Activated B cell treated with CpG ODN at 0.5 μM for 24 hours (primary cell): ENCODE results near the gene TNFRSF25. TPM values are rescaled to one million over a fixed set of nuclear protein-coding genes. Genes with fewer than 3 reads are reported as not detected.

Experiments used
- ATAC-seq: fragments of 200-7000 bp; cut with Tn5 transposase; one replicate; pipeline ENCODE4 v1.10.0; 2021; ENCODE audit warnings: low read depth, mild to moderate bottlenecking, moderate library complexity
- CTCF ChIA-PET: fragments of 350-600 bp; sonication (Branson Sonifier 250); formaldehyde crosslinking; loops from one replicate; lab custom pipeline; 2021; ENCODE audit warnings: antibody characterized with exemption; lab: Charles Lee
- POLR2A ChIA-PET: fragments of 350-600 bp; sonication (Branson Sonifier 250); formaldehyde crosslinking; loops from one replicate; lab custom pipeline; 2021; ENCODE audit warnings: antibody characterized with exemption; lab: Charles Lee
- DNase-seq: peaks from one replicate; pipeline ENCODE4 v3.0.0; 2022
- H3K27ac Mint-ChIP-seq: one replicate; pipeline ENCODE4 v1.8.0; 2020; ENCODE audit warnings: mixed read lengths
- H3K27me3 Mint-ChIP-seq: one replicate; pipeline ENCODE4 v1.8.0; 2021; ENCODE audit warnings: mixed read lengths
- H3K36me3 Mint-ChIP-seq: one replicate; pipeline ENCODE4 v1.8.0; 2021; ENCODE audit warnings: low read depth, mixed read lengths
- H3K4me1 Mint-ChIP-seq: one replicate; pipeline ENCODE4 v1.8.0; 2021; ENCODE audit warnings: mixed read lengths
- H3K4me3 Mint-ChIP-seq: one replicate; pipeline ENCODE4 v1.8.0; 2020; ENCODE audit warnings: mild to moderate bottlenecking, mixed read lengths
- H3K9me3 Mint-ChIP-seq: one replicate; pipeline ENCODE4 v1.8.0; 2020; ENCODE audit warnings: mixed read lengths
- CTCF ChIP-seq: fragments of 200-600 bp; IDR thresholded peaks from one replicate; pipeline ENCODE4 v1.8.0; 2022; ENCODE audit warnings: antibody characterized with exemption, mild to moderate bottlenecking
- intact Hi-C: fragments of 100-400 bp; cut with micrococcal nuclease; formaldehyde crosslinking; loops from one replicate; pipeline ENCODE4 v1.15.1; 2024
- total RNA-seq: library from RNA; stranded (reverse); gene quantifications from 2 replicates; pipeline ENCODE4 v1.2.3, GENCODE V29; 2022

TNFRSF25 gene
- total RNA-seq, 1 donor from 2014 or later = 2.8 TPM

- no peak for ATAC-seq
- Mint-ChIP-seq H3K27me3 (peaks cover 17% of the 10 kb centered on the region), H3K27ac (no peak overlapping the region), H3K4me3 (no peak overlapping the region), H3K4me1 (no peaks in the 10 kb centered on the region), H3K36me3 (no peaks in the 10 kb centered on the region), H3K9me3 (no peaks in the 10 kb centered on the region)
- intact Hi-C loops = no loop called here
- DNase-seq = no peak
- no peak for TF ChIP-seq CTCF
- ChIA-PET POLR2A (no interaction called here), CTCF (no interaction called here)
These were observed 2.9 kb upstream of the TNFRSF25 start for GRCh38 chr1:6468729-6469461.

- POLR2A ChIA-PET = no interaction called here
- H3K27me3 Mint-ChIP-seq = peaks cover 21% of the 10 kb centered on the region
- no peak overlapping the region for H3K4me3 Mint-ChIP-seq
- no peak for DNase-seq
- ATAC-seq = no peak
- CTCF ChIA-PET = no interaction called here
- TF ChIP-seq CTCF = no peak
- H3K36me3 Mint-ChIP-seq = no peaks in the 10 kb centered on the region
- intact Hi-C loops = no loop called here
- no peaks in the 10 kb centered on the region for H3K4me1 Mint-ChIP-seq
- H3K27ac Mint-ChIP-seq = no peak overlapping the region
- no peaks in the 10 kb centered on the region for H3K9me3 Mint-ChIP-seq
These were observed 2.0 kb upstream of the TNFRSF25 start for GRCh38 chr1:6467744-6468688.

GRCh38 chr1:6467224-6467623 lies 1.3 kb upstream of the TNFRSF25 start:
- Mint-ChIP-seq H3K27me3 (peaks cover 24% of the 10 kb centered on the region), H3K4me3 (no peak overlapping the region), H3K9me3 (no peaks in the 10 kb centered on the region), H3K4me1 (peaks cover 3% of the 10 kb centered on the region), H3K36me3 (no peaks in the 10 kb centered on the region), H3K27ac (no peak overlapping the region)
- POLR2A ChIA-PET = no interaction called here
- ATAC-seq = no peak
- CTCF ChIA-PET = no interaction called here
- intact Hi-C loops = no loop called here
- no peak for DNase-seq
- no peak for TF ChIP-seq CTCF

GRCh38 chr1:6466751-6467150 lies 778 bp upstream of the TNFRSF25 start:
- no peaks in the 10 kb centered on the region for H3K36me3 Mint-ChIP-seq
- H3K4me3 Mint-ChIP-seq = no peak overlapping the region
- intact Hi-C loops = no loop called here
- POLR2A ChIA-PET = no interaction called here
- CTCF ChIA-PET = no interaction called here
- no peaks in the 10 kb centered on the region for H3K9me3 Mint-ChIP-seq
- peaks cover 25% of the 10 kb centered on the region for H3K27me3 Mint-ChIP-seq
- H3K4me1 Mint-ChIP-seq = peaks cover 3% of the 10 kb centered on the region
- TF ChIP-seq CTCF = no peak
- ATAC-seq (no peak), DNase-seq (no peak)
- H3K27ac Mint-ChIP-seq = no peak overlapping the region

- H3K27ac Mint-ChIP-seq = no peak overlapping the region
- intact Hi-C loops = no loop called here
These were observed 440 bp downstream of the TNFRSF25 start for GRCh38 chr1:6465461-6466005.

More at GRCh38 chr1:6465461-6466005, 440 bp downstream of the TNFRSF25 start:
- ATAC-seq (no peak), DNase-seq (no peak)
- H3K4me1 Mint-ChIP-seq = peaks cover 10% of the 10 kb centered on the region
- ChIA-PET POLR2A (no interaction called here), CTCF (no interaction called here)
- peak overlapping the region; percentile 52 for H3K4me3 Mint-ChIP-seq
- no peaks in the 10 kb centered on the region for H3K9me3 Mint-ChIP-seq
- H3K36me3 Mint-ChIP-seq = no peaks in the 10 kb centered on the region
- peaks cover 32% of the 10 kb centered on the region for H3K27me3 Mint-ChIP-seq
- no peak for TF ChIP-seq CTCF
